H1 (cell line): ENCODE data around the gene DPP3. TPM values are rescaled to one million over a fixed set of nuclear protein-coding genes. Genes with fewer than 3 reads are reported as not detected.
A peak's percentile ranks its signal among the peaks of the same experiment; 100 is the strongest.

Source experiments
- CTCF ChIA-PET: fragments of 300-600 bp; sonication (Branson Sonifier 250); formaldehyde crosslinking; loops from one replicate; lab custom pipeline; 2021; ENCODE audit not compliant: partially characterized antibody; lab: Charles Lee
- POLR2A ChIA-PET: fragments of 300-600 bp; sonication (Branson Sonifier 250); formaldehyde crosslinking; loops from one replicate; lab custom pipeline; 2021; ENCODE audit warnings: inconsistent platforms; ENCODE audit not compliant: partially characterized antibody; lab: Charles Lee
- DNase-seq, 2 experiments: peaks; one replicate each; pipeline versions ENCODE4 v3.0.0 to v3.0.0-alpha.2; 2010 to 2022; ENCODE audit warnings: low spot score in 2 of 2, low read depth in 1 of 2, mixed read lengths in 1 of 2
- FAIRE-seq: peaks from 2 replicates; lab custom pipeline; 2011; peaks lifted over from hg19 to GRCh38; lab: Jason Lieb, UNC
- H2AFZ ChIP-seq: 2 replicates; pipeline ENCODE4 v1.8.1; 2012; ENCODE audit warnings: low read length, inconsistent platforms
- H2AK5ac ChIP-seq: 2 replicates; pipeline ENCODE4 v1.6.1; 2013; ENCODE audit warnings: low read depth, low read length
- H2BK120ac ChIP-seq: replicated peaks from 2 replicates; pipeline ENCODE3; 2013; ENCODE audit warnings: low read depth, low read length, inconsistent platforms
- H2BK12ac ChIP-seq: 2 replicates; pipeline ENCODE4 v1.6.1; 2013; ENCODE audit warnings: low read depth, low read length
- H2BK15ac ChIP-seq: 2 replicates; pipeline ENCODE4 v1.6.1; 2013; ENCODE audit warnings: low read length
- H2BK20ac ChIP-seq: 2 replicates; pipeline ENCODE4 v1.6.1; 2013; ENCODE audit warnings: low read length
- H2BK5ac ChIP-seq: 2 replicates; pipeline ENCODE4 v1.6.1; 2013; ENCODE audit warnings: low read depth, low read length
- H3K14ac ChIP-seq: 2 replicates; pipeline ENCODE4 v1.6.1; 2013; ENCODE audit warnings: inconsistent platforms; ENCODE audit not compliant: insufficient read length
- H3K18ac ChIP-seq: 2 replicates; pipeline ENCODE4 v1.6.1; 2013; ENCODE audit warnings: low read length; ENCODE audit errors: extremely low read depth
- H3K23ac ChIP-seq: 2 replicates; pipeline ENCODE4 v1.6.1; 2013; ENCODE audit warnings: inconsistent platforms; ENCODE audit not compliant: insufficient read length
- H3K23me2 ChIP-seq: 2 replicates; pipeline ENCODE4 v1.6.1; 2013; ENCODE audit warnings: low read depth, low read length
- H3K27ac ChIP-seq: 2 replicates; pipeline ENCODE4 v1.6.1; 2011; ENCODE audit warnings: low read depth, low read length, inconsistent platforms
- H3K27me3 ChIP-seq, 4 experiments: replicated peaks in 1 of 4; 1 replicate in 1 of 4; 2 replicates in 3 of 4; pipeline versions ENCODE4 v1.6.1 to v1.8.1; 2011 to 2013; ENCODE audit warnings: low read length in 3 of 4, mild to moderate bottlenecking in 3 of 4, inconsistent platforms in 2 of 4, mixed read lengths in 2 of 4, moderate library complexity in 1 of 4; ENCODE audit not compliant: control insufficient read depth in 3 of 4, insufficient read depth in 3 of 4; ENCODE audit errors: extremely low read depth in 1 of 4
- H3K36me3 ChIP-seq, 4 experiments: 2 replicates each; pipeline versions ENCODE4 v1.6.1 to v1.8.1; 2011 to 2013; ENCODE audit warnings: mild to moderate bottlenecking in 4 of 4, low read length in 3 of 4, moderate library complexity in 2 of 4, control low read depth in 1 of 4, inconsistent platforms in 1 of 4; ENCODE audit not compliant: insufficient read depth in 4 of 4, control insufficient read depth in 2 of 4
- H3K4ac ChIP-seq: replicated peaks from 2 replicates; pipeline ENCODE3; 2013; ENCODE audit warnings: low read length, low read depth, mixed read lengths, inconsistent platforms; ENCODE audit not compliant: insufficient read length
- H3K4me1 ChIP-seq, 4 experiments: replicated peaks in 1 of 4; 1 replicate in 1 of 4; 2 replicates in 3 of 4; pipeline versions ENCODE4 v1.6.1 to v1.8.1; 2011 to 2013; ENCODE audit warnings: low read length in 3 of 4, inconsistent platforms in 2 of 4, mixed read lengths in 1 of 4; ENCODE audit not compliant: insufficient read depth in 4 of 4, control insufficient read depth in 3 of 4
- H3K4me2 ChIP-seq, 2 experiments: 2 replicates each; pipeline versions ENCODE4 v1.6.1 to v1.8.1; 2011 to 2013; ENCODE audit warnings: low read depth in 2 of 2, low read length in 2 of 2, control low read depth in 1 of 2, inconsistent platforms in 1 of 2, mild to moderate bottlenecking in 1 of 2; ENCODE audit not compliant: insufficient read depth in 1 of 2
- H3K4me3 ChIP-seq, 4 experiments: fragments of 200-600, 300-600 bp in 1 of 4; sonication (generic), shearing (Covaris generic), sonication (Bioruptor Twin) in 1 of 4; 2 replicates each; pipeline versions ENCODE4 v1.5.1 to v1.8.1; 2011 to 2016; ENCODE audit warnings: low read length in 4 of 4, low read depth in 3 of 4, control low read depth in 2 of 4, inconsistent platforms in 2 of 4, mild to moderate bottlenecking in 2 of 4, mixed read lengths in 1 of 4, moderate library complexity in 1 of 4; ENCODE audit not compliant: insufficient read depth in 2 of 4; ENCODE audit errors: extremely low read depth in 1 of 4
- H3K56ac ChIP-seq: replicated peaks from 2 replicates; pipeline ENCODE3; 2013; ENCODE audit warnings: low read depth, mild to moderate bottlenecking, mixed read lengths, low read length, inconsistent platforms; ENCODE audit not compliant: insufficient read length
- H3K79me1 ChIP-seq: 2 replicates; pipeline ENCODE4 v1.6.1; 2013; ENCODE audit warnings: low read depth, low read length, control low read depth
- H3K79me2 ChIP-seq, 2 experiments: 2 replicates each; pipeline versions ENCODE4 v1.6.1 to v1.8.1; 2012 to 2013; ENCODE audit warnings: low read length in 2 of 2, mild to moderate bottlenecking in 2 of 2, inconsistent platforms in 1 of 2; ENCODE audit not compliant: insufficient read depth in 2 of 2, control insufficient read depth in 1 of 2
- H3K9ac ChIP-seq, 4 experiments: replicated peaks in 1 of 4; 1 replicate in 1 of 4; 2 replicates in 3 of 4; pipeline versions ENCODE4 v1.6.1 to v1.8.1; 2011 to 2013; ENCODE audit warnings: low read depth in 3 of 4, low read length in 3 of 4, control low read depth in 2 of 4, mild to moderate bottlenecking in 2 of 4, moderate library complexity in 2 of 4, inconsistent platforms in 1 of 4; ENCODE audit errors: extremely low read depth in 1 of 4
- H3K9me3 ChIP-seq, 2 experiments: 2 replicates each; pipeline versions ENCODE4 v1.6.1 to v1.8.1; 2012 to 2013; ENCODE audit warnings: mild to moderate bottlenecking in 2 of 2, moderate library complexity in 2 of 2, control low read depth in 1 of 2, inconsistent platforms in 1 of 2, low read depth in 1 of 2, low read length in 1 of 2, mixed read lengths in 1 of 2; ENCODE audit not compliant: insufficient read depth in 2 of 2
- H4K20me1 ChIP-seq, 2 experiments: replicated peaks in 1 of 2; 2 replicates each; pipeline versions ENCODE3 to v1.8.1; 2011 to 2013; ENCODE audit warnings: inconsistent platforms in 2 of 2, low read length in 2 of 2, mild to moderate bottlenecking in 1 of 2; ENCODE audit not compliant: insufficient read depth in 2 of 2, control insufficient read depth in 1 of 2
- H4K5ac ChIP-seq: 2 replicates; pipeline ENCODE4 v1.6.1; 2013; ENCODE audit warnings: low read length, low read depth, mixed read lengths, inconsistent platforms; ENCODE audit not compliant: insufficient read length
- H4K8ac ChIP-seq: 2 replicates; pipeline ENCODE4 v1.8.0; 2013; ENCODE audit warnings: mild to moderate bottlenecking, moderate library complexity, low read length, inconsistent platforms; ENCODE audit not compliant: insufficient read depth; ENCODE audit errors: extremely low read depth
- H4K91ac ChIP-seq: replicated peaks from 2 replicates; pipeline ENCODE3; 2013; ENCODE audit warnings: low read length, mixed read lengths, inconsistent platforms; ENCODE audit not compliant: insufficient read length
- WGBS, 2 experiments: shearing (Covaris generic) in 1 of 2; methylation state at CpG; one replicate each; pipeline versions ENCODE4 v1.1.6 to v1.1.7; 2013 to 2015; ENCODE audit warnings: low lambda C conversion rate in 2 of 2, mixed read lengths in 2 of 2, inconsistent platforms in 1 of 2, low coverage in 1 of 2, missing lambda C conversion rate in 1 of 2; ENCODE audit not compliant: insufficient replicate concordance in 2 of 2, insufficient coverage in 1 of 2, insufficient read length in 1 of 2; ENCODE audit errors: extremely low coverage in 1 of 2, missing lambda C conversion rate in 1 of 2; 5-methylcytosine and 5-hydroxymethylcytosine counted together
- polyA plus RNA-seq, 7 experiments: library from polyadenylated mRNA; depleted of rRNA in 3 of 7; stranded (reverse) in 5 of 7; unstranded in 2 of 7; fragments of >200 nt in 5 of 7; fragments of 200-250 nt in 2 of 7; gene quantifications; 1 replicate in 5 of 7; 2 replicates in 1 of 7; 4 replicates in 1 of 7; pipeline versions ENCODE4 v1.2.1 to v1.2.3, GENCODE V29; 2011 to 2013; ENCODE audit warnings: missing spikeins in 2 of 7, mixed read lengths in 2 of 7
- total RNA-seq: library from RNA; stranded (reverse); fragmentation: NEBNext Ultra II Directional; extraction: Animal tissue kit (Norgen Biotek cat#: 25700); gene quantifications from 2 replicates; pipeline ENCODE4 v1.2.1, GENCODE V29; 2021

DPP3 gene
- total and polyA plus RNA-seq, 2 of the 8 experiments (the other 6 are each of a cell fraction or from before 2014, with no cell fraction given) = 75.1 to 82.7 TPM

- Histone ChIP-seq H2BK12ac (peak overlapping the region; percentile 71; the same call in 1 of the 2 replicates), H2BK20ac (0 out of 2 replicates have a peak overlapping the region, but pooled peaks have one; percentile 48), H4K20me1 (no peaks in the 10 kb centered on the region), H3K4ac (no peak overlapping the region), H4K8ac (no peak overlapping the region), H3K79me1 (no peaks in the 10 kb centered on the region), H3K18ac (no peak overlapping the region; the same call in 1 of the 2 replicates), H3K36me3 (no peaks in the 10 kb centered on the region; a peak in 1 of 8 replicates), H3K79me2 (no peaks in the 10 kb centered on the region), H4K5ac (no peak overlapping the region), H3K27ac (no peak overlapping the region), H3K23ac (no peak overlapping the region), H3K9ac (no peak overlapping the region), H3K23me2 (peaks cover 13% of the 10 kb centered on the region), H2AK5ac (0 out of 2 replicates have a peak overlapping the region, but pooled peaks have one; percentile 30), H3K9me3 (peaks cover 4% of the 10 kb centered on the region in 2 experiments; a peak in 2 of 4 replicates), H3K4me2 (peak overlapping the region; percentile 65 to 94), H3K4me3 (peak overlapping the region in 3 of 4 experiments; percentile 58 to 78 (median 67); a peak in 3 of 8 replicates), H2BK120ac (no peak overlapping the region), H3K4me1 (peaks cover 3 to 21% (median 12%) of the 10 kb centered on the region in 4 experiments), H3K27me3 (no peaks in the 10 kb centered on the region; a peak in 1 of 7 replicates), H4K91ac (no peak overlapping the region), H3K14ac (no peak overlapping the region), H3K56ac (no peak overlapping the region), H2BK5ac (no peak overlapping the region), H2AFZ (no peak overlapping the region), H2BK15ac (peak overlapping the region; percentile 77; the same call in 1 of the 2 replicates)
- DNase-seq (peak in 1 of 2 experiments; percentile 42), FAIRE-seq (no peak)
- CTCF ChIA-PET = interaction anchor here (0.8 to 6.7 kb wide), 7 partner anchors 11 to 212 kb away, joined by 3 to 39 read pairs (median 4); partner anchors contain the start of genes MRPL11 and NPAS4
- 63% methylated on average over 1 of the region's 1 CpG; no CpG with 5 or more reads in 1 of the 2 experiments for WGBS, 2 experiments
- POLR2A ChIA-PET = interaction anchor here (0.6 to 7.3 kb wide), 7 partner anchors 9 to 33 kb away, joined by 3 to 85 read pairs (median 3); partner anchors contain the start of genes DPP3 and MRPL11
These were observed 15.3 kb upstream of the DPP3 start for GRCh38 chr11:66464916-66465315.
